Erythroblast (primary cell): ENCODE data around the gene TNS1.

ENCODE experiments used
- GATA1 ChIP-seq: IDR thresholded peaks from 2 replicates; pipeline ENCODE4 v1.6.1; 2011; ENCODE audit warnings: low read depth, mild to moderate bottlenecking, control low read depth, low read length, moderate library complexity
- POLR2A ChIP-seq: IDR thresholded peaks from 2 replicates; pipeline ENCODE4 v1.6.1; 2011; ENCODE audit warnings: mild to moderate bottlenecking, low read length

- TF ChIP-seq POLR2A, result no peak
- no peak for TF ChIP-seq GATA1
Measured at GRCh38 chr2:217799563-217800432, 203.0 kb downstream of the TNS1 start.
